H9 (cell line): ENCODE data around the gene LRRC51. TPM values are rescaled to one million over a fixed set of nuclear protein-coding genes. Genes with fewer than 3 reads are reported as not detected.

Source experiments
- DNase-seq: peaks from one replicate; pipeline ENCODE4 v3.0.0-alpha.2; 2017
- H2AFZ ChIP-seq: one replicate; pipeline ENCODE4 v1.6.1; 2013; ENCODE audit warnings: mild to moderate bottlenecking, low read length, control low read depth, moderate library complexity
- H2AK5ac ChIP-seq: 2 replicates; pipeline ENCODE4 v1.6.1; 2013; ENCODE audit warnings: low read length, control low read depth, mixed read lengths; ENCODE audit not compliant: insufficient read length
- H2BK120ac ChIP-seq: one replicate; pipeline ENCODE4 v1.6.1; 2013; ENCODE audit warnings: low read depth, mild to moderate bottlenecking, low read length, control low read depth, inconsistent platforms; ENCODE audit not compliant: poor library complexity, severe bottlenecking
- H2BK12ac ChIP-seq: 2 replicates; pipeline ENCODE4 v1.6.1; 2013; ENCODE audit warnings: low read length, control low read depth, mixed read lengths, low read depth; ENCODE audit not compliant: insufficient read length
- H2BK15ac ChIP-seq: 2 replicates; pipeline ENCODE4 v1.6.1; 2013; ENCODE audit warnings: low read depth, low read length, control low read depth
- H2BK20ac ChIP-seq: one replicate; pipeline ENCODE4 v1.6.1; 2013; ENCODE audit warnings: low read depth, mild to moderate bottlenecking, low read length, control low read depth, inconsistent platforms; ENCODE audit not compliant: poor library complexity, severe bottlenecking
- H2BK5ac ChIP-seq: 2 replicates; pipeline ENCODE4 v1.6.1; 2013; ENCODE audit warnings: low read length, control low read depth, mixed read lengths; ENCODE audit not compliant: insufficient read length
- H3K14ac ChIP-seq: 2 replicates; pipeline ENCODE4 v1.6.1; 2013; ENCODE audit warnings: low read length, control low read depth; ENCODE audit not compliant: insufficient read depth
- H3K18ac ChIP-seq: 2 replicates; pipeline ENCODE4 v1.6.1; 2013; ENCODE audit warnings: low read depth, mild to moderate bottlenecking, mixed read lengths, low read length, control low read depth; ENCODE audit not compliant: insufficient read length
- H3K23ac ChIP-seq: 2 replicates; pipeline ENCODE4 v1.6.1; 2013; ENCODE audit warnings: low read length, control low read depth, mixed read lengths, low read depth; ENCODE audit not compliant: insufficient read length
- H3K23me2 ChIP-seq: 2 replicates; pipeline ENCODE4 v1.6.1; 2013; ENCODE audit warnings: low read depth, mild to moderate bottlenecking, mixed read lengths, low read length, control low read depth; ENCODE audit not compliant: insufficient read length, poor library complexity, severe bottlenecking
- H3K27ac ChIP-seq: 2 replicates; pipeline ENCODE4 v1.5.1; 2013; ENCODE audit warnings: low read length, control low read depth, mixed read lengths, low read depth; ENCODE audit not compliant: insufficient read length
- H3K27me3 ChIP-seq: 2 replicates; pipeline ENCODE4 v1.6.1; 2013; ENCODE audit warnings: low read length, control low read depth, inconsistent platforms; ENCODE audit not compliant: insufficient read depth
- H3K4ac ChIP-seq: 2 replicates; pipeline ENCODE4 v1.6.1; 2013; ENCODE audit warnings: low read depth, mild to moderate bottlenecking, control low read depth, inconsistent platforms, low read length, moderate library complexity
- H3K4me1 ChIP-seq: 2 replicates; pipeline ENCODE4 v1.6.1; 2013; ENCODE audit warnings: low read length, control low read depth, inconsistent platforms; ENCODE audit not compliant: insufficient read depth
- H3K4me2 ChIP-seq: 2 replicates; pipeline ENCODE4 v1.6.1; 2013; ENCODE audit warnings: low read length, control low read depth, mixed read lengths; ENCODE audit not compliant: insufficient read length, insufficient read depth
- H3K56ac ChIP-seq: 2 replicates; pipeline ENCODE4 v1.6.1; 2013; ENCODE audit warnings: low read depth, mild to moderate bottlenecking, mixed read lengths, low read length, control low read depth; ENCODE audit not compliant: insufficient read length
- H3K79me1 ChIP-seq: 2 replicates; pipeline ENCODE4 v1.6.1; 2013; ENCODE audit warnings: low read depth, mild to moderate bottlenecking, moderate library complexity, low read length, control low read depth, inconsistent platforms; ENCODE audit not compliant: insufficient read depth, poor library complexity, severe bottlenecking
- H3K79me2 ChIP-seq: 2 replicates; pipeline ENCODE4 v1.6.1; 2013; ENCODE audit warnings: low read length, control low read depth, inconsistent platforms; ENCODE audit not compliant: insufficient read depth
- H3K9ac ChIP-seq: 2 replicates; pipeline ENCODE4 v1.6.1; 2013; ENCODE audit warnings: low read length, control low read depth, mixed read lengths; ENCODE audit not compliant: insufficient read length; ENCODE audit errors: extremely low read depth
- H3K9me3 ChIP-seq: one replicate; pipeline ENCODE4 v1.6.1; 2013; ENCODE audit warnings: low read depth, low read length, inconsistent platforms; ENCODE audit not compliant: control insufficient read depth
- H3T11ph ChIP-seq: one replicate; pipeline ENCODE4 v1.6.1; 2013; ENCODE audit warnings: mild to moderate bottlenecking, low read length, control low read depth, inconsistent platforms
- H4K20me1 ChIP-seq: one replicate; pipeline ENCODE4 v1.6.1; 2013; ENCODE audit not compliant: control insufficient read depth, insufficient read length, insufficient read depth
- H4K5ac ChIP-seq: 2 replicates; pipeline ENCODE4 v1.6.1; 2013; ENCODE audit warnings: low read depth, mild to moderate bottlenecking, mixed read lengths, low read length, control low read depth; ENCODE audit not compliant: insufficient read length
- H4K8ac ChIP-seq: replicated peaks from 2 replicates; pipeline ENCODE4 v1.6.1; 2013; ENCODE audit warnings: low read length, control low read depth, mixed read lengths, low read depth; ENCODE audit not compliant: insufficient read length
- H4K91ac ChIP-seq: 2 replicates; pipeline ENCODE4 v1.6.1; 2013; ENCODE audit warnings: low read depth, mild to moderate bottlenecking, moderate library complexity, mixed read lengths, low read length, control low read depth; ENCODE audit not compliant: insufficient read length
- H3K27ac Mint-ChIP-seq, 3 experiments: 2 replicates in 2 of 3; 3 replicates in 1 of 3; pipeline ENCODE4 v1.8.0; 2020 to 2021; ENCODE audit warnings: mixed read lengths in 3 of 3, mild to moderate bottlenecking in 1 of 3, moderate library complexity in 1 of 3
- H3K27me3 Mint-ChIP-seq: 2 replicates; pipeline ENCODE4 v1.8.0; 2021; ENCODE audit warnings: low read depth, mild to moderate bottlenecking, moderate library complexity, mixed read lengths
- H3K36me3 Mint-ChIP-seq, 3 experiments: 2 replicates in 2 of 3; 3 replicates in 1 of 3; pipeline ENCODE4 v1.8.0; 2020 to 2021; ENCODE audit warnings: low read depth in 3 of 3, mixed read lengths in 3 of 3; ENCODE audit not compliant: insufficient read depth in 1 of 3
- H3K4me1 Mint-ChIP-seq, 2 experiments: 2 replicates each; pipeline ENCODE4 v1.8.0; 2020; ENCODE audit warnings: mixed read lengths in 2 of 2
- H3K4me3 Mint-ChIP-seq, 2 experiments: 2 replicates in 1 of 2; 3 replicates in 1 of 2; pipeline ENCODE4 v1.8.0; 2020 to 2021; ENCODE audit warnings: mild to moderate bottlenecking in 2 of 2, mixed read lengths in 2 of 2, moderate library complexity in 1 of 2
- H3K9me3 Mint-ChIP-seq, 2 experiments: 2 replicates in 1 of 2; 3 replicates in 1 of 2; pipeline ENCODE4 v1.8.0; 2020; ENCODE audit warnings: mild to moderate bottlenecking in 2 of 2, mixed read lengths in 2 of 2, moderate library complexity in 1 of 2
- CTCF ChIP-seq: fragments of 200-600 bp; sonication (generic); conservative IDR thresholded peaks from 3 replicates; pipeline ENCODE4 v1.8.0; 2021; ENCODE audit warnings: antibody characterized with exemption, mild to moderate bottlenecking
- WGBS: extraction: QIAGEN DNeasy Blood & Tissue Kit; methylation state at CpG from one replicate; pipeline ENCODE4 v1.1.7; 2013; ENCODE audit warnings: missing lambda C conversion rate, low lambda C conversion rate, mixed read lengths; ENCODE audit not compliant: insufficient read length; ENCODE audit errors: extremely low coverage; 5-methylcytosine and 5-hydroxymethylcytosine counted together
- total RNA-seq: library from RNA; stranded (reverse); gene quantifications from 2 replicates; pipeline ENCODE4 v1.2.1, GENCODE V29; 2021

Gene LRRC51
- total RNA-seq, 1 experiment from 2014 or later: 3.1 TPM

GRCh38 chr11:72039856-72040401 is 40.7 kb upstream of the LRRC51 start:
- no peaks in the 10 kb centered on the region for H3K9me3 Mint-ChIP-seq
- H3K4me2 ChIP-seq: peak overlapping the region; percentile 45

More at GRCh38 chr11:72039856-72040401, 40.7 kb upstream of the LRRC51 start:
- Mint-ChIP-seq H3K36me3 (peaks cover 12 to 22% (median 16%) of the 10 kb centered on the region in 3 experiments; a peak in 6 of 7 replicates), H3K27ac (no peak overlapping the region), H3K4me1 (peaks cover 10 to 13% of the 10 kb centered on the region in 2 experiments), H3K27me3 (no peaks in the 10 kb centered on the region), H3K4me3 (no peak overlapping the region)
- Histone ChIP-seq H2BK120ac (peak overlapping the region; percentile 63), H3K4ac (no peak overlapping the region), H2BK12ac (no peak overlapping the region), H3K23ac (no peak overlapping the region), H3K79me1 (peaks cover 10% of the 10 kb centered on the region), H3T11ph (no peak overlapping the region), H3K23me2 (peaks cover 8% of the 10 kb centered on the region), H3K9ac (peak overlapping the region; percentile 63), H3K56ac (no peak overlapping the region), H3K27me3 (no peaks in the 10 kb centered on the region), H2BK20ac (no peak overlapping the region), H2AK5ac (no peak overlapping the region), H4K91ac (no peak overlapping the region), H2BK15ac (no peak overlapping the region), H4K5ac (no peak overlapping the region), H4K20me1 (no peaks in the 10 kb centered on the region), H2AFZ (no peak overlapping the region), H3K4me1 (peaks cover 9% of the 10 kb centered on the region; the same call in 1 of the 2 replicates), H3K18ac (peak overlapping the region; percentile 14), H3K9me3 (no peaks in the 10 kb centered on the region), H4K8ac (no peak overlapping the region), H2BK5ac (no peak overlapping the region), H3K14ac (no peak overlapping the region), H3K79me2 (peaks cover 12% of the 10 kb centered on the region; the same call in 1 of the 2 replicates), H3K27ac (no peak overlapping the region)
- no CpG with 5 or more reads among the region's 6 CpGs for WGBS
- no peak for DNase-seq
- no peak for TF ChIP-seq CTCF
